CD1c-positive myeloid dendritic cell (primary cell): ENCODE measurements around the gene MARK2.

Source experiments
- DNase-seq: peaks from one replicate; pipeline ENCODE4 v3.0.0-alpha.2; 2016; ENCODE audit errors: extremely low spot score

Gene MARK2

GRCh38 chr11:63929616-63930015, 90.7 kb downstream of the MARK2 start:
- no peak for DNase-seq

- DNase-seq: no peak
Observed at GRCh38 chr11:63931045-63931444, 92.1 kb downstream of the MARK2 start.

GRCh38 chr11:63931876-63932275, 93.0 kb downstream of the MARK2 start:
- no peak for DNase-seq

GRCh38 chr11:63933459-63933858, 94.5 kb downstream of the MARK2 start:
- DNase-seq: no peak

GRCh38 chr11:63937713-63938478, 99.0 kb downstream of the MARK2 start:
- no peak for DNase-seq

GRCh38 chr11:63938479-63939396, 99.8 kb downstream of the MARK2 start, which contains the start of gene NAA40:
Gene NAA40 (plus strand): TSS chr11:63939002. CDS start chr11:63939097, 95 bp downstream.
- DNase-seq: peak; percentile 94

GRCh38 chr11:63939397-63939891, 100.5 kb downstream of the MARK2 start:
- peak; percentile 28 for DNase-seq

GRCh38 chr11:63940786-63941185, 101.9 kb downstream of the MARK2 start:
- DNase-seq: peak; percentile 65

- no peak for DNase-seq
Observed at GRCh38 chr11:63941901-63942300, 103.0 kb downstream of the MARK2 start.

- no peak for DNase-seq
Observed at GRCh38 chr11:63942803-63943202, 103.9 kb downstream of the MARK2 start.

- DNase-seq: no peak
Observed at GRCh38 chr11:63944987-63945386, 106.1 kb downstream of the MARK2 start.

- peak; percentile 75 for DNase-seq
Observed at GRCh38 chr11:63945477-63946163, 106.7 kb downstream of the MARK2 start.

- no peak for DNase-seq
Observed at GRCh38 chr11:63951779-63952536, 113.0 kb downstream of the MARK2 start.

- no peak for DNase-seq
Observed at GRCh38 chr11:63952570-63952969, 113.7 kb downstream of the MARK2 start.

- no peak for DNase-seq
Observed at GRCh38 chr11:63958008-63958407, 119.1 kb downstream of the MARK2 start.
